Right atrium auricular region (tissue), 2 donors: ENCODE results near the gene ALG14. TPM values are rescaled to one million over a fixed set of nuclear protein-coding genes. Genes with fewer than 3 reads are reported as not detected.

ENCODE experiments used
- DNase-seq: peaks from one replicate; pipeline ENCODE4 v3.0.0-alpha.2; 2019; ENCODE audit warnings: low spot score
- H3K27ac ChIP-seq, 2 donors: fragments of 200-600 bp; sonication (generic); 1 replicate in 1 of 2; 2 replicates in 1 of 2; pipeline ENCODE4 v1.5.1; 2016 to 2019
- H3K27me3 ChIP-seq, 2 donors: fragments of 200-600 bp; sonication (generic); one replicate each; pipeline versions ENCODE4 v1.5.1 to v1.6.0; 2017 to 2019
- H3K36me3 ChIP-seq: fragments of 200-600 bp; sonication (generic); one replicate; pipeline ENCODE4 v1.5.1; 2016
- H3K4me1 ChIP-seq, 2 donors: fragments of 200-600 bp; sonication (generic); one replicate each; pipeline versions ENCODE4 v1.5.1 to v1.6.0; 2017 to 2019
- H3K4me3 ChIP-seq, 2 donors: fragments of 200-600 bp; sonication (generic); 1 replicate in 1 of 2; 2 replicates in 1 of 2; pipeline ENCODE4 v1.5.1; 2017 to 2019; ENCODE audit warnings: mild to moderate bottlenecking in 1 of 2, moderate library complexity in 1 of 2
- H3K9me3 ChIP-seq, 2 donors: fragments of 200-600 bp; sonication (generic); one replicate each; pipeline ENCODE4 v1.5.1; 2019
- total RNA-seq, 2 donors: library from RNA; depleted of rRNA; stranded (reverse); fragments of >200 nt; gene quantifications; one replicate each; pipeline ENCODE4 v1.1.0, GENCODE V29; 2016
- TF ChIP-seq, protein P1 (sequence below), 2 donors: fragments of 200-600 bp; sonication (generic); IDR thresholded peaks; one replicate each; pipeline ENCODE4 v1.5.1; 2019; ENCODE audit warnings: antibody characterized with exemption in 2 of 2

ALG14 gene
- total RNA-seq, 2 donors from 2014 or later = 0.74 to 0.79 TPM

- Histone ChIP-seq H3K27me3 (no peaks in the 10 kb centered on the region), H3K4me3 (no peak overlapping the region), H3K27ac (peak overlapping the region in 1 of 2 donors; percentile 56), H3K4me1 (peaks cover 0 to 16% of the 10 kb centered on the region in 2 donors), H3K9me3 (no peaks in the 10 kb centered on the region), H3K36me3 (no peaks in the 10 kb centered on the region)
- DNase-seq = no peak
- TF ChIP-seq, protein P1, sequence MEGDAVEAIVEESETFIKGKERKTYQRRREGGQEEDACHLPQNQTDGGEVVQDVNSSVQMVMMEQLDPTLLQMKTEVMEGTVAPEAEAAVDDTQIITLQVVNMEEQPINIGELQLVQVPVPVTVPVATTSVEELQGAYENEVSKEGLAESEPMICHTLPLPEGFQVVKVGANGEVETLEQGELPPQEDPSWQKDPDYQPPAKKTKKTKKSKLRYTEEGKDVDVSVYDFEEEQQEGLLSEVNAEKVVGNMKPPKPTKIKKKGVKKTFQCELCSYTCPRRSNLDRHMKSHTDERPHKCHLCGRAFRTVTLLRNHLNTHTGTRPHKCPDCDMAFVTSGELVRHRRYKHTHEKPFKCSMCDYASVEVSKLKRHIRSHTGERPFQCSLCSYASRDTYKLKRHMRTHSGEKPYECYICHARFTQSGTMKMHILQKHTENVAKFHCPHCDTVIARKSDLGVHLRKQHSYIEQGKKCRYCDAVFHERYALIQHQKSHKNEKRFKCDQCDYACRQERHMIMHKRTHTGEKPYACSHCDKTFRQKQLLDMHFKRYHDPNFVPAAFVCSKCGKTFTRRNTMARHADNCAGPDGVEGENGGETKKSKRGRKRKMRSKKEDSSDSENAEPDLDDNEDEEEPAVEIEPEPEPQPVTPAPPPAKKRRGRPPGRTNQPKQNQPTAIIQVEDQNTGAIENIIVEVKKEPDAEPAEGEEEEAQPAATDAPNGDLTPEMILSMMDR (IDR thresholded peaks at IDR 0.05) = peak; percentile 36 to 59
These were observed 11.8 kb upstream of the ALG14 start for GRCh38 chr1:95084317-95085176.

DNA sequence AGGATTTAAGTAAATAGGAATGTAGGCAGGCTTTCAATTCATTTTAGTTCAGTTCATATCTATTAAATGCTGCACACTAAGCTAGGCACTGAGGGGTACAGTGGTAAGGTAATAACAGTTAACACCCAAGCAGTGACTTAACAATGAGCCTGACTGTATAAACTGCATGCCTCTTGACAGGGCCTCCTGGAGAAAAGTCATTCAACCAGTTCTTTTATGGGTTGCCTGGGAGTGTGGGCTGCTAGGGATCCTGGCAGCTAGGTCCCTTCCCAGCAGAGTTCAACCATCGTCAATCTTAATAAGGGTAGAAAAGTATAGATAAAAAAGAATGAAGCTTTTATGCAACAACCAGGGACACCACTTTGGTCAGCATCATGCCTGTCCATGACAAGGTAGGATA lies 8.1 kb upstream of the ALG14 start:
- TF ChIP-seq, protein P1 (IDR thresholded peaks at IDR 0.05) = no peak
- Histone ChIP-seq H3K9me3 (no peaks in the 10 kb centered on the region), H3K4me3 (no peak overlapping the region), H3K4me1 (no peaks in the 10 kb centered on the region), H3K27ac (no peak overlapping the region), H3K36me3 (no peaks in the 10 kb centered on the region), H3K27me3 (no peaks in the 10 kb centered on the region)
- DNase-seq = no peak

DNA sequence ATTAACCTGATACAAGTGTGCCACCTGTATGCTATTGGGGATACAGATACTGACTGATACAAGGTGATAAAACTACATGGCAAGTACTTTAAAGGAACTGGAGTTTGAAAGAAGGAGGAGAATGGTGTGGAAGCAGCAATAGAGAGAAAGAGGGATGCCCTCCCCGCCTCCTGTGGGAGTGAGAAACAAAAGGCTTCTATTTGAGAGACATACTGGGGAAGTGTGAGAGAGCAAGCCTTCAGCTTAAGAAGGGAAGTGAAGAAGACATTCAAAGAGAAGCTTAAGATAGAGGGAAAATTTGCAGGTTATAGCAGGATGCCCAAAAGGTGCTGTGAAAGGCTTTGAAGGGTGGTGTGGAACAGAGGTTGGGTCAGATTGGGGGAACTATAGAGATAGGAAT lies 7.7 kb upstream of the ALG14 start:
- no peak for DNase-seq
- H3K4me1 ChIP-seq = no peaks in the 10 kb centered on the region
- H3K27ac ChIP-seq = no peak overlapping the region
- TF ChIP-seq, protein P1 (IDR thresholded peaks at IDR 0.05) = no peak
- H3K36me3 ChIP-seq = no peaks in the 10 kb centered on the region
- H3K4me3 ChIP-seq = no peak overlapping the region
- H3K9me3 ChIP-seq = no peaks in the 10 kb centered on the region
- H3K27me3 ChIP-seq = no peaks in the 10 kb centered on the region

DNA sequence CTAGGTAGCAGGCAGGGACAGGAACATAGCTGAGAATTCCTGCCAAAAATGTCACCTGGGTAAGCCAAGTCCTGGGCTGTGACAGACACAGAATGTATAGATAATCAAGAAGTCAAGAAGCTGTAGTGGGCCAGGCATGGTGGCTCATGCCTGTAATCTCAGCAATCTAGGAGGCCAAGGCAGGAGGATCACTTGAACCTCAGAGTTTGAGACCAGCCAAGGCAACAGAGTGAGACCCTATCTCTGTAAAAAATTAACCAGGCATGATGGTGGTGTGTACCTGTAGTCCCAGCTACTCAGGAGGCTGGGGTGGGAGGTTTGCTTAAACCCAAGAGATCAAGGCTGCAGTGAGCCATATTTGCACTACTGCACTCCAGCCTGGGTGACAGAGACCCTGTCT lies 3.3 kb upstream of the ALG14 start:
- no peaks in the 10 kb centered on the region for H3K9me3 ChIP-seq
- no peaks in the 10 kb centered on the region for H3K36me3 ChIP-seq
- H3K4me1 ChIP-seq = peaks cover 0 to 8% of the 10 kb centered on the region in 2 donors
- H3K27ac ChIP-seq = no peak overlapping the region
- no peak for DNase-seq
- H3K4me3 ChIP-seq = no peak overlapping the region
- no peaks in the 10 kb centered on the region for H3K27me3 ChIP-seq
- TF ChIP-seq, protein P1 (IDR thresholded peaks at IDR 0.05) = no peak

GRCh38 chr1:95073446-95073845 lies 695 bp upstream of the ALG14 start:
- no peaks in the 10 kb centered on the region for H3K9me3 ChIP-seq
- peaks cover 0 to 8% of the 10 kb centered on the region in 2 donors for H3K4me1 ChIP-seq
- peak overlapping the region; percentile 66 to 68 for H3K4me3 ChIP-seq
- no peaks in the 10 kb centered on the region for H3K36me3 ChIP-seq
- peak overlapping the region; percentile 87 to 90 for H3K27ac ChIP-seq
- TF ChIP-seq, protein P1 (IDR thresholded peaks at IDR 0.05) = no peak
- DNase-seq = no peak
- H3K27me3 ChIP-seq = no peaks in the 10 kb centered on the region
